Endothelial cell of umbilical vein (primary cell): ENCODE data around the gene IGSF9. TPM values are rescaled to one million over a fixed set of nuclear protein-coding genes. Genes with fewer than 3 reads are reported as not detected.

Source experiments
- BruUV-seq: library from RNA; stranded (reverse); fragments of 400-500 nt; replicated peaks from 2 replicates; lab custom pipeline; 2021; lab: Mats Ljungman, UMichigan
- CTCF ChIA-PET: fragments of 300-600, 350-600 bp; sonication (Branson Sonifier 250); formaldehyde crosslinking; loops from one replicate; lab custom pipeline; 2021; ENCODE audit warnings: antibody characterized with exemption, inconsistent platforms; lab: Charles Lee
- POLR2A ChIA-PET: fragments of 300-600, 350-600 bp; sonication (Branson Sonifier 250); formaldehyde crosslinking; loops from one replicate; lab custom pipeline; 2021; ENCODE audit warnings: antibody characterized with exemption, inconsistent platforms; lab: Charles Lee
- DNase-seq: peaks from one replicate; pipeline ENCODE4 v3.0.0-alpha.2; 2011; ENCODE audit warnings: low read depth, low spot score
- FAIRE-seq: peaks from 2 replicates; lab custom pipeline; 2011; peaks lifted over from hg19 to GRCh38; lab: Jason Lieb, UNC
- H2AFZ ChIP-seq: 2 replicates; pipeline ENCODE4 v1.6.0; 2012; ENCODE audit warnings: low read depth, low read length, control low read depth, inconsistent platforms
- H3K27ac ChIP-seq: 2 replicates; pipeline ENCODE4 v1.5.1; 2011; ENCODE audit warnings: low read depth, mild to moderate bottlenecking, control low read depth, low read length, moderate library complexity; ENCODE audit not compliant: insufficient read depth
- H3K27me3 ChIP-seq, 2 experiments: 2 replicates each; pipeline versions ENCODE4 v1.6.0 to v1.6.1; 2011; ENCODE audit warnings: low read length in 2 of 2, mixed read lengths in 1 of 2; ENCODE audit not compliant: control insufficient read depth in 2 of 2, insufficient read depth in 2 of 2
- H3K36me3 ChIP-seq, 2 experiments: 2 replicates in 1 of 2; 3 replicates in 1 of 2; pipeline ENCODE4 v1.5.1; 2011; ENCODE audit warnings: low read length in 2 of 2, mild to moderate bottlenecking in 1 of 2, moderate library complexity in 1 of 2; ENCODE audit not compliant: control insufficient read depth in 2 of 2, insufficient read depth in 2 of 2; ENCODE audit errors: extremely low read depth in 1 of 2
- H3K4me1 ChIP-seq: 3 replicates; pipeline ENCODE4 v1.5.1; 2011; ENCODE audit warnings: mild to moderate bottlenecking, low read length; ENCODE audit not compliant: control insufficient read depth, insufficient read depth; ENCODE audit errors: extremely low read depth
- H3K4me2 ChIP-seq: 2 replicates; pipeline ENCODE4 v1.6.1; 2011; ENCODE audit warnings: low read length, control low read depth, mixed read lengths; ENCODE audit not compliant: insufficient read depth
- H3K4me3 ChIP-seq, 3 experiments: fragments of 200-600 bp in 1 of 3; sonication (generic), shearing (Covaris generic) in 1 of 3; replicated peaks in 1 of 3; 2 replicates each; pipeline ENCODE4 v1.5.1; 2011 to 2016; ENCODE audit warnings: control low read depth in 3 of 3, low read length in 3 of 3, mild to moderate bottlenecking in 2 of 3, inconsistent platforms in 1 of 3, low read depth in 1 of 3, moderate library complexity in 1 of 3; ENCODE audit not compliant: insufficient read depth in 1 of 3
- H3K79me2 ChIP-seq: 2 replicates; pipeline ENCODE4 v1.6.0; 2012; ENCODE audit warnings: low read length, inconsistent platforms; ENCODE audit not compliant: control insufficient read depth, insufficient read depth
- H3K9ac ChIP-seq: replicated peaks from 2 replicates; pipeline ENCODE3; 2011; ENCODE audit warnings: low read length, control low read depth; ENCODE audit not compliant: insufficient read depth; ENCODE audit errors: extremely low read depth
- H3K9me1 ChIP-seq: replicated peaks from 3 replicates; pipeline ENCODE4 v1.6.0; 2011; ENCODE audit warnings: mild to moderate bottlenecking, low read length; ENCODE audit not compliant: control insufficient read depth, insufficient read depth; ENCODE audit errors: extremely low read depth
- H3K9me3 ChIP-seq: replicated peaks from 2 replicates; pipeline ENCODE4 v1.5.1; 2012; ENCODE audit warnings: low read length, inconsistent platforms; ENCODE audit not compliant: control insufficient read depth, insufficient read depth
- H4K20me1 ChIP-seq: replicated peaks from 2 replicates; pipeline ENCODE3; 2011; ENCODE audit warnings: mild to moderate bottlenecking, low read length; ENCODE audit not compliant: control insufficient read depth, insufficient read depth; ENCODE audit errors: extremely low read depth
- EZH2 ChIP-seq: IDR thresholded peaks from 2 replicates; pipeline ENCODE4 v1.6.1; 2012; ENCODE audit warnings: borderline replicate concordance, low read depth, mild to moderate bottlenecking, moderate library complexity, low read length, inconsistent platforms; ENCODE audit not compliant: severe bottlenecking
- FOS ChIP-seq: IDR thresholded peaks from 2 replicates; pipeline ENCODE4 v1.6.1; 2011; ENCODE audit warnings: mild to moderate bottlenecking, low read length, moderate library complexity, borderline replicate concordance; ENCODE audit not compliant: insufficient read depth
- GATA2 ChIP-seq: IDR thresholded peaks from 2 replicates; pipeline ENCODE4 v1.7.0; 2011; ENCODE audit warnings: low read depth, mild to moderate bottlenecking, moderate library complexity, mixed read lengths, low read length; ENCODE audit not compliant: insufficient read length, insufficient read depth
- JUN ChIP-seq: IDR thresholded peaks from 2 replicates; pipeline ENCODE4 v1.6.1; 2011; ENCODE audit warnings: borderline replicate concordance, low read depth; ENCODE audit not compliant: insufficient read length, insufficient read depth
- POLR2A ChIP-seq: IDR thresholded peaks from 2 replicates; pipeline ENCODE4 v1.6.1; 2012; ENCODE audit warnings: low read depth, mild to moderate bottlenecking, control low read depth, low read length
- POLR2AphosphoS5 ChIP-seq: IDR thresholded peaks from 2 replicates; pipeline ENCODE4 v1.6.1; 2012; ENCODE audit warnings: low read depth, mild to moderate bottlenecking, control low read depth, low read length, moderate library complexity; ENCODE audit not compliant: insufficient read depth
- dilution Hi-C: fragments of 300-500 bp; cut with MboI; formaldehyde crosslinking; loops from one replicate; pipeline ENCODE4 v1.15.0; 2019; ENCODE audit warnings: low sequenced_read_pairs; ENCODE audit not compliant: extremely low pct_ligation_motif_present
- intact Hi-C: fragments of 100-400 bp; cut with micrococcal nuclease; formaldehyde crosslinking; loops from one replicate; pipeline ENCODE4 v1.10.0; 2022
- polyA plus RNA-seq, 4 experiments: library from polyadenylated mRNA; depleted of rRNA in 3 of 4; stranded (reverse) in 3 of 4; unstranded in 1 of 4; fragments of >200 nt; gene quantifications; 2 replicates each; pipeline versions ENCODE4 v1.2.1 to v1.2.3, GENCODE V29; 2011 to 2012; ENCODE audit warnings: missing spikeins in 1 of 4
- total RNA-seq: library from RNA; stranded (reverse); gene quantifications from 2 replicates; pipeline ENCODE4 v1.2.3, GENCODE V29; 2021
- TF ChIP-seq, protein P1 (sequence below): IDR thresholded peaks from 2 replicates; pipeline ENCODE4 v1.6.1; 2011; ENCODE audit not compliant: insufficient read depth, insufficient read length
- TF ChIP-seq, protein P2 (sequence below), 2 donors: IDR thresholded peaks; 1 replicate in 1 of 2; 2 replicates in 1 of 2; pipeline ENCODE4 v1.5.1; 2011; ENCODE audit warnings: low read length in 2 of 2, mild to moderate bottlenecking in 2 of 2, moderate library complexity in 2 of 2, control low read depth in 1 of 2, inconsistent platforms in 1 of 2, low read depth in 1 of 2; ENCODE audit not compliant: insufficient read depth in 1 of 2; ENCODE audit errors: extremely low read depth in 1 of 2

IGSF9 gene
- total and polyA plus RNA-seq, 2 donors (not counting 3 experiments of a cell fraction or from before 2014, with no cell fraction given) = 0.15 TPM

DNA sequence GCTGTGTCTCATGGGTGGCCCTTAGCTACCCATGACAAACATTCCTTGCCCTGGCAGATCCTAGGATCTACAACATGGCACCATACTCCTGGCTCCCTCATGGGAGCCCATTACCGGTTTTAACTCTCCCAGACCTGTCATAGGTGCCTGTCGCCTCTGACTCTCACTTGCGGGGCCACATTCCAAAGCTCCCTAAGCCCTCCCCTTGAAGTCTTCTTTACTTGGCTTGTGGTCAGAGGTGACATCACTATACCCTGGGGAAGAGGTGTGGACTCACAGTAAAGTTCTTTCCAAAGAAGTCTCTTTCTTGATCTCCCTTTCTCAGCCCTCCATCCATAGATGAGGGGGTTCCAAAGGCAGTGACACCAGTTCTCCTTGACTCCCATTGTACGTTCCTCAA lies 14.0 kb upstream of the IGSF9 start:
- H3K9me1 ChIP-seq = no peaks in the 10 kb centered on the region
- no peaks in the 10 kb centered on the region for H3K9me3 ChIP-seq
- no peaks in the 10 kb centered on the region for H3K79me2 ChIP-seq
- H3K9ac ChIP-seq = no peak overlapping the region
- H4K20me1 ChIP-seq = no peaks in the 10 kb centered on the region
- dilution Hi-C loops (no loop called here), intact Hi-C loops (no loop called here)
- POLR2A ChIA-PET = no interaction called here
- no TSS peak for BruUV-seq
- H3K27ac ChIP-seq = no peak overlapping the region
- no peak overlapping the region for H3K4me2 ChIP-seq
- TF ChIP-seq, protein P1, sequence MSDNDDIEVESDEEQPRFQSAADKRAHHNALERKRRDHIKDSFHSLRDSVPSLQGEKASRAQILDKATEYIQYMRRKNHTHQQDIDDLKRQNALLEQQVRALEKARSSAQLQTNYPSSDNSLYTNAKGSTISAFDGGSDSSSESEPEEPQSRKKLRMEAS = no peak
- no peak for TF ChIP-seq GATA2
- no peak for TF ChIP-seq FOS
- TF ChIP-seq EZH2 = no peak
- no peak for TF ChIP-seq POLR2A
- TF ChIP-seq POLR2AphosphoS5 = no peak
- no peak for TF ChIP-seq JUN
- TF ChIP-seq, protein P2, sequence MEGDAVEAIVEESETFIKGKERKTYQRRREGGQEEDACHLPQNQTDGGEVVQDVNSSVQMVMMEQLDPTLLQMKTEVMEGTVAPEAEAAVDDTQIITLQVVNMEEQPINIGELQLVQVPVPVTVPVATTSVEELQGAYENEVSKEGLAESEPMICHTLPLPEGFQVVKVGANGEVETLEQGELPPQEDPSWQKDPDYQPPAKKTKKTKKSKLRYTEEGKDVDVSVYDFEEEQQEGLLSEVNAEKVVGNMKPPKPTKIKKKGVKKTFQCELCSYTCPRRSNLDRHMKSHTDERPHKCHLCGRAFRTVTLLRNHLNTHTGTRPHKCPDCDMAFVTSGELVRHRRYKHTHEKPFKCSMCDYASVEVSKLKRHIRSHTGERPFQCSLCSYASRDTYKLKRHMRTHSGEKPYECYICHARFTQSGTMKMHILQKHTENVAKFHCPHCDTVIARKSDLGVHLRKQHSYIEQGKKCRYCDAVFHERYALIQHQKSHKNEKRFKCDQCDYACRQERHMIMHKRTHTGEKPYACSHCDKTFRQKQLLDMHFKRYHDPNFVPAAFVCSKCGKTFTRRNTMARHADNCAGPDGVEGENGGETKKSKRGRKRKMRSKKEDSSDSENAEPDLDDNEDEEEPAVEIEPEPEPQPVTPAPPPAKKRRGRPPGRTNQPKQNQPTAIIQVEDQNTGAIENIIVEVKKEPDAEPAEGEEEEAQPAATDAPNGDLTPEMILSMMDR (IDR thresholded peaks at IDR 0.05; ENCODE audit: extremely low read depth in 1 of 2, insufficient read depth in 1 of 2, low read depth in 1 of 2, low read length in 2 of 2) = no peak
- no peak for DNase-seq
- no peaks in the 10 kb centered on the region for H3K4me1 ChIP-seq
- no peak for FAIRE-seq
- H3K36me3 ChIP-seq = no peaks in the 10 kb centered on the region
- H2AFZ ChIP-seq = no peak overlapping the region
- H3K27me3 ChIP-seq = peaks cover 3 to 8% of the 10 kb centered on the region in 2 experiments
- H3K4me3 ChIP-seq = no peak overlapping the region
- CTCF ChIA-PET = no interaction called here
